ENCODE results near the gene MAB21L1. TPM values are rescaled to one million over a fixed set of nuclear protein-coding genes. Genes with fewer than 3 reads are reported as not detected.

Gene MAB21L1
- total RNA-seq, 1 donor from 2014 or later, result 0.21 TPM

- intact Hi-C loops (cut with DNase I), result no loop called here
- Histone ChIP-seq H3K4me1 (no peaks in the 10 kb centered on the region), H3K36me3 (no peaks in the 10 kb centered on the region), H3K4me3 (no peak overlapping the region), H3K9me3 (no peaks in the 10 kb centered on the region), H3K27ac (no peak overlapping the region), H3K27me3 (ENCODE audit: low read depth) (no peaks in the 10 kb centered on the region)
- no peak for TF ChIP-seq CTCF (IDR thresholded peaks at IDR 0.05)
- no peak for DNase-seq
- no peak for ATAC-seq
Measured at GRCh38 chr13:35485424-35485823, 8.9 kb upstream of the MAB21L1 start.

GRCh38 chr13:35484384-35484783 is 7.9 kb upstream of the MAB21L1 start:
- no peak for ATAC-seq
- Histone ChIP-seq H3K9me3 (no peaks in the 10 kb centered on the region), H3K4me3 (no peak overlapping the region), H3K4me1 (no peaks in the 10 kb centered on the region), H3K36me3 (no peaks in the 10 kb centered on the region), H3K27me3 (ENCODE audit: low read depth) (peaks cover under 1% of the 10 kb centered on the region), H3K27ac (no peak overlapping the region)
- intact Hi-C loops (cut with DNase I), result no loop called here
- no peak for TF ChIP-seq CTCF (IDR thresholded peaks at IDR 0.05)
- no peak for DNase-seq

GRCh38 chr13:35483761-35484160 is 7.3 kb upstream of the MAB21L1 start:
- H3K9me3 ChIP-seq, result no peaks in the 10 kb centered on the region
- DNase-seq (no peak), ATAC-seq (no peak)
- H3K4me1 ChIP-seq, result no peaks in the 10 kb centered on the region
- no peaks in the 10 kb centered on the region for H3K36me3 ChIP-seq
- intact Hi-C loops (cut with DNase I), result no loop called here
- no peak overlapping the region for H3K27ac ChIP-seq
- H3K27me3 ChIP-seq (ENCODE audit: low read depth), result peaks cover 7% of the 10 kb centered on the region
- no peak for TF ChIP-seq CTCF (IDR thresholded peaks at IDR 0.05)
- no peak overlapping the region for H3K4me3 ChIP-seq

- no peak overlapping the region for H3K4me3 ChIP-seq
- no peak for ATAC-seq
- no peaks in the 10 kb centered on the region for H3K9me3 ChIP-seq
- H3K27ac ChIP-seq, result no peak overlapping the region
- intact Hi-C loops (cut with DNase I), result no loop called here
- H3K36me3 ChIP-seq, result no peaks in the 10 kb centered on the region
- peaks cover 19% of the 10 kb centered on the region for H3K27me3 ChIP-seq (ENCODE audit: low read depth)
- TF ChIP-seq CTCF (IDR thresholded peaks at IDR 0.05), result no peak
- no peak for DNase-seq
- no peaks in the 10 kb centered on the region for H3K4me1 ChIP-seq
Measured at GRCh38 chr13:35482527-35482926, 6.0 kb upstream of the MAB21L1 start.

- Histone ChIP-seq H3K27ac (no peak overlapping the region), H3K36me3 (no peaks in the 10 kb centered on the region), H3K9me3 (no peaks in the 10 kb centered on the region), H3K4me3 (no peak overlapping the region), H3K4me1 (no peaks in the 10 kb centered on the region), H3K27me3 (ENCODE audit: low read depth) (peaks cover 27% of the 10 kb centered on the region)
- TF ChIP-seq CTCF (IDR thresholded peaks at IDR 0.05), result no peak
- ATAC-seq (no peak), DNase-seq (no peak)
- intact Hi-C loops (cut with DNase I), result no loop called here
Measured at GRCh38 chr13:35481777-35482176, 5.3 kb upstream of the MAB21L1 start.

GRCh38 chr13:35480346-35480745 is 3.9 kb upstream of the MAB21L1 start:
- H3K4me1 ChIP-seq, result peaks cover 7% of the 10 kb centered on the region
- ATAC-seq (no peak), DNase-seq (no peak)
- no peaks in the 10 kb centered on the region for H3K36me3 ChIP-seq
- H3K27me3 ChIP-seq (ENCODE audit: low read depth), result peaks cover 41% of the 10 kb centered on the region
- no peaks in the 10 kb centered on the region for H3K9me3 ChIP-seq
- intact Hi-C loops (cut with DNase I), result no loop called here
- TF ChIP-seq CTCF (IDR thresholded peaks at IDR 0.05), result no peak
- H3K4me3 ChIP-seq, result no peak overlapping the region
- H3K27ac ChIP-seq, result no peak overlapping the region
